Endothelial cell of umbilical vein (primary cell): ENCODE results near the gene SLC20A1. TPM values are rescaled to one million over a fixed set of nuclear protein-coding genes. Genes with fewer than 3 reads are reported as not detected.

Experiments used
- BruUV-seq: library from RNA; stranded (reverse); fragments of 400-500 nt; replicated peaks from 2 replicates; lab custom pipeline; 2021; lab: Mats Ljungman, UMichigan
- CTCF ChIA-PET: fragments of 300-600, 350-600 bp; sonication (Branson Sonifier 250); formaldehyde crosslinking; loops from one replicate; lab custom pipeline; 2021; ENCODE audit warnings: antibody characterized with exemption, inconsistent platforms; lab: Charles Lee
- POLR2A ChIA-PET: fragments of 300-600, 350-600 bp; sonication (Branson Sonifier 250); formaldehyde crosslinking; loops from one replicate; lab custom pipeline; 2021; ENCODE audit warnings: antibody characterized with exemption, inconsistent platforms; lab: Charles Lee
- DNase-seq: peaks from one replicate; pipeline ENCODE4 v3.0.0-alpha.2; 2011; ENCODE audit warnings: low read depth, low spot score
- FAIRE-seq: peaks from 2 replicates; lab custom pipeline; 2011; peaks lifted over from hg19 to GRCh38; lab: Jason Lieb, UNC
- H2AFZ ChIP-seq: 2 replicates; pipeline ENCODE4 v1.6.0; 2012; ENCODE audit warnings: low read depth, low read length, control low read depth, inconsistent platforms
- H3K27ac ChIP-seq: 2 replicates; pipeline ENCODE4 v1.5.1; 2011; ENCODE audit warnings: low read depth, mild to moderate bottlenecking, control low read depth, low read length, moderate library complexity; ENCODE audit not compliant: insufficient read depth
- H3K27me3 ChIP-seq, 2 experiments: 2 replicates each; pipeline versions ENCODE4 v1.6.0 to v1.6.1; 2011; ENCODE audit warnings: low read length in 2 of 2, mixed read lengths in 1 of 2; ENCODE audit not compliant: control insufficient read depth in 2 of 2, insufficient read depth in 2 of 2
- H3K36me3 ChIP-seq, 2 experiments: 2 replicates in 1 of 2; 3 replicates in 1 of 2; pipeline ENCODE4 v1.5.1; 2011; ENCODE audit warnings: low read length in 2 of 2, mild to moderate bottlenecking in 1 of 2, moderate library complexity in 1 of 2; ENCODE audit not compliant: control insufficient read depth in 2 of 2, insufficient read depth in 2 of 2; ENCODE audit errors: extremely low read depth in 1 of 2
- H3K4me1 ChIP-seq: 3 replicates; pipeline ENCODE4 v1.5.1; 2011; ENCODE audit warnings: mild to moderate bottlenecking, low read length; ENCODE audit not compliant: control insufficient read depth, insufficient read depth; ENCODE audit errors: extremely low read depth
- H3K4me2 ChIP-seq: 2 replicates; pipeline ENCODE4 v1.6.1; 2011; ENCODE audit warnings: low read length, control low read depth, mixed read lengths; ENCODE audit not compliant: insufficient read depth
- H3K4me3 ChIP-seq, 3 experiments: fragments of 200-600 bp in 1 of 3; sonication (generic), shearing (Covaris generic) in 1 of 3; replicated peaks in 1 of 3; 2 replicates each; pipeline ENCODE4 v1.5.1; 2011 to 2016; ENCODE audit warnings: control low read depth in 3 of 3, low read length in 3 of 3, mild to moderate bottlenecking in 2 of 3, inconsistent platforms in 1 of 3, low read depth in 1 of 3, moderate library complexity in 1 of 3; ENCODE audit not compliant: insufficient read depth in 1 of 3
- H3K79me2 ChIP-seq: 2 replicates; pipeline ENCODE4 v1.6.0; 2012; ENCODE audit warnings: low read length, inconsistent platforms; ENCODE audit not compliant: control insufficient read depth, insufficient read depth
- H3K9ac ChIP-seq: replicated peaks from 2 replicates; pipeline ENCODE3; 2011; ENCODE audit warnings: low read length, control low read depth; ENCODE audit not compliant: insufficient read depth; ENCODE audit errors: extremely low read depth
- H3K9me1 ChIP-seq: replicated peaks from 3 replicates; pipeline ENCODE4 v1.6.0; 2011; ENCODE audit warnings: mild to moderate bottlenecking, low read length; ENCODE audit not compliant: control insufficient read depth, insufficient read depth; ENCODE audit errors: extremely low read depth
- H3K9me3 ChIP-seq: replicated peaks from 2 replicates; pipeline ENCODE4 v1.5.1; 2012; ENCODE audit warnings: low read length, inconsistent platforms; ENCODE audit not compliant: control insufficient read depth, insufficient read depth
- H4K20me1 ChIP-seq: replicated peaks from 2 replicates; pipeline ENCODE3; 2011; ENCODE audit warnings: mild to moderate bottlenecking, low read length; ENCODE audit not compliant: control insufficient read depth, insufficient read depth; ENCODE audit errors: extremely low read depth
- CTCF ChIP-seq, 2 donors: IDR thresholded peaks; 1 replicate in 1 of 2; 2 replicates in 1 of 2; pipeline ENCODE4 v1.5.1; 2011; ENCODE audit warnings: low read length in 2 of 2, mild to moderate bottlenecking in 2 of 2, moderate library complexity in 2 of 2, control low read depth in 1 of 2, inconsistent platforms in 1 of 2, low read depth in 1 of 2; ENCODE audit not compliant: insufficient read depth in 1 of 2; ENCODE audit errors: extremely low read depth in 1 of 2
- EZH2 ChIP-seq: IDR thresholded peaks from 2 replicates; pipeline ENCODE4 v1.6.1; 2012; ENCODE audit warnings: borderline replicate concordance, low read depth, mild to moderate bottlenecking, moderate library complexity, low read length, inconsistent platforms; ENCODE audit not compliant: severe bottlenecking
- FOS ChIP-seq: IDR thresholded peaks from 2 replicates; pipeline ENCODE4 v1.6.1; 2011; ENCODE audit warnings: mild to moderate bottlenecking, low read length, moderate library complexity, borderline replicate concordance; ENCODE audit not compliant: insufficient read depth
- GATA2 ChIP-seq: IDR thresholded peaks from 2 replicates; pipeline ENCODE4 v1.7.0; 2011; ENCODE audit warnings: low read depth, mild to moderate bottlenecking, moderate library complexity, mixed read lengths, low read length; ENCODE audit not compliant: insufficient read length, insufficient read depth
- JUN ChIP-seq: IDR thresholded peaks from 2 replicates; pipeline ENCODE4 v1.6.1; 2011; ENCODE audit warnings: borderline replicate concordance, low read depth; ENCODE audit not compliant: insufficient read length, insufficient read depth
- MAX ChIP-seq: IDR thresholded peaks from 2 replicates; pipeline ENCODE4 v1.6.1; 2011; ENCODE audit not compliant: insufficient read depth, insufficient read length
- MYC ChIP-seq: IDR thresholded peaks from one replicate; pipeline ENCODE4 v1.6.1; 2011; ENCODE audit warnings: mild to moderate bottlenecking, low read depth, low read length
- POLR2A ChIP-seq: IDR thresholded peaks from 2 replicates; pipeline ENCODE4 v1.6.1; 2012; ENCODE audit warnings: low read depth, mild to moderate bottlenecking, control low read depth, low read length
- POLR2AphosphoS5 ChIP-seq: IDR thresholded peaks from 2 replicates; pipeline ENCODE4 v1.6.1; 2012; ENCODE audit warnings: low read depth, mild to moderate bottlenecking, control low read depth, low read length, moderate library complexity; ENCODE audit not compliant: insufficient read depth
- dilution Hi-C: fragments of 300-500 bp; cut with MboI; formaldehyde crosslinking; loops from one replicate; pipeline ENCODE4 v1.15.0; 2019; ENCODE audit warnings: low sequenced_read_pairs; ENCODE audit not compliant: extremely low pct_ligation_motif_present
- intact Hi-C: fragments of 100-400 bp; cut with micrococcal nuclease; formaldehyde crosslinking; loops from one replicate; pipeline ENCODE4 v1.10.0; 2022
- polyA plus RNA-seq, 4 experiments: library from polyadenylated mRNA; depleted of rRNA in 3 of 4; stranded (reverse) in 3 of 4; unstranded in 1 of 4; fragments of >200 nt; gene quantifications; 2 replicates each; pipeline versions ENCODE4 v1.2.1 to v1.2.3, GENCODE V29; 2011 to 2012; ENCODE audit warnings: missing spikeins in 1 of 4
- total RNA-seq: library from RNA; stranded (reverse); gene quantifications from 2 replicates; pipeline ENCODE4 v1.2.3, GENCODE V29; 2021

The SLC20A1 gene
- total and polyA plus RNA-seq, 2 donors (not counting 3 experiments of a cell fraction or from before 2014, with no cell fraction given) = 52.7 to 149 TPM

GRCh38 chr2:112604952-112605351 lies 40.8 kb upstream of the SLC20A1 start:
- no peak overlapping the region for H3K27ac ChIP-seq
- H3K9me3 ChIP-seq = no peaks in the 10 kb centered on the region
- no peaks in the 10 kb centered on the region for H3K9me1 ChIP-seq
- ChIA-PET POLR2A (no interaction called here), CTCF (interaction anchor here (0.9 to 2.6 kb wide), 6 partner anchors 22 to 122 kb away, joined by 3 to 11 read pairs (median 4); no protein-coding TSS in a partner anchor)
- TF ChIP-seq MAX (no peak), FOS (no peak), GATA2 (no peak), JUN (no peak), EZH2 (no peak), MYC (no peak), CTCF (IDR thresholded peaks at IDR 0.05; ENCODE audit: extremely low read depth in 1 of 2, insufficient read depth in 1 of 2, low read depth in 1 of 2, low read length in 2 of 2) (no peak), POLR2AphosphoS5 (no peak), POLR2A (no peak)
- H4K20me1 ChIP-seq = no peaks in the 10 kb centered on the region
- no peaks in the 10 kb centered on the region for H3K79me2 ChIP-seq
- H2AFZ ChIP-seq = no peak overlapping the region
- H3K4me3 ChIP-seq = no peak overlapping the region
- DNase-seq (no peak), FAIRE-seq (no peak)
- no peaks in the 10 kb centered on the region for H3K27me3 ChIP-seq
- no peaks in the 10 kb centered on the region for H3K36me3 ChIP-seq
- H3K9ac ChIP-seq = no peak overlapping the region
- no peak overlapping the region for H3K4me2 ChIP-seq
- H3K4me1 ChIP-seq = no peaks in the 10 kb centered on the region
- no TSS peak for BruUV-seq
- intact Hi-C loops = loop anchor here (5.0 kb wide), 1 partner anchor 352 kb away; no protein-coding TSS in a partner anchor
- dilution Hi-C loops = no loop called here
